Measurements from ENCODE around the gene C1QTNF4. TPM values are rescaled to one million over a fixed set of nuclear protein-coding genes. Genes with fewer than 3 reads are reported as not detected.

C1QTNF4 gene
- total and polyA plus RNA-seq, 10 of the 15 experiments (the other 5 are each of a cell fraction or from before 2014, with no cell fraction given), result 0.06 TPM; not detected in 9

- TF ChIP-seq ZBTB40 (IDR thresholded peaks at IDR 0.05; ENCODE audit: borderline replicate concordance), result no peak
- TF ChIP-seq SMARCA5 (IDR thresholded peaks at IDR 0.05), result peak; percentile 49; the same call in 1 of the 2 replicates
- TF ChIP-seq RELA (IDR thresholded peaks at IDR 0.05; ENCODE audit: borderline replicate concordance, partially characterized antibody), result peak; percentile 60
- TF ChIP-seq CHD1 (IDR thresholded peaks at IDR 0.05; ENCODE audit: low read depth, low read length), result peak; percentile 82; the same call in 1 of the 2 replicates
- TF ChIP-seq SIX5 (IDR thresholded peaks at IDR 0.05; ENCODE audit: low read depth, low read length, severe bottlenecking), result peak; percentile 30
- TF ChIP-seq ZNF384 (IDR thresholded peaks at IDR 0.05; ENCODE audit: borderline replicate concordance, low read depth, low read length), result no peak
- no peak for TF ChIP-seq MTA3 (IDR thresholded peaks at IDR 0.05; ENCODE audit: borderline replicate concordance, low read length)
- no peak for TF ChIP-seq SMAD5 (IDR thresholded peaks at IDR 0.05; ENCODE audit: low read depth)
- no peak for TF ChIP-seq ZBED1 (IDR thresholded peaks at IDR 0.05; ENCODE audit: borderline replicate concordance)
- peak; percentile 70 for TF ChIP-seq NR2F1 (conservative IDR thresholded peaks at IDR 0.05)
- no peak for TF ChIP-seq HDAC6 (IDR thresholded peaks at IDR 0.05; ENCODE audit: unreplicated experiment)
- peak; percentile 93 for TF ChIP-seq GATAD2B (conservative IDR thresholded peaks at IDR 0.05; ENCODE audit: low read depth)
- TF ChIP-seq FOXK2 (IDR thresholded peaks at IDR 0.05), result no peak
- peak; percentile 46; the same call in 1 of the 2 replicates for TF ChIP-seq RB1 (IDR thresholded peaks at IDR 0.05; ENCODE audit: borderline replicate concordance)
- no peak for TF ChIP-seq SRF (IDR thresholded peaks at IDR 0.05; ENCODE audit: low read depth in 2 of 2, low read length in 2 of 2)
- peak; percentile 10 for TF ChIP-seq SP1 (IDR thresholded peaks at IDR 0.05; ENCODE audit: low read depth, low read length)
- TF ChIP-seq IRF4 (IDR thresholded peaks at IDR 0.05; ENCODE audit: low read depth, low read length), result no peak
- peak; percentile 75 for TF ChIP-seq BACH1 (IDR thresholded peaks at IDR 0.05; ENCODE audit: borderline replicate concordance)
- no peak for TF ChIP-seq PRDM15 (CRISPR knock-in tag; IDR thresholded peaks at IDR 0.05)
- no peak for TF ChIP-seq EED (IDR thresholded peaks at IDR 0.05; ENCODE audit: low read depth)
- no peak for TF ChIP-seq CHD4 (IDR thresholded peaks at IDR 0.05)
- TF ChIP-seq BCL11A (IDR thresholded peaks at IDR 0.05; ENCODE audit: low read depth, low read length), result no peak
- 0 out of 2 replicates have a peak, but pooled peaks have one; percentile 25 for TF ChIP-seq ELK1 (IDR thresholded peaks at IDR 0.05; ENCODE audit: low read depth, low read length)
- TF ChIP-seq CREB1 (IDR thresholded peaks at IDR 0.05; ENCODE audit: low read depth), result peak; percentile 52
Measured at GRCh38 chr11:47642099-47642855, 48.1 kb upstream of the C1QTNF4 start, which contains the start of gene MTCH2 (continued).
